Peyer's patch (tissue), 4 donors: ENCODE results near the gene CDH4.

Source experiments
- POLR2A ChIP-seq, 2 donors: fragments of 450-650 bp; IDR thresholded peaks; one replicate each; pipeline ENCODE4 v1.5.1; 2017; ENCODE audit warnings: antibody characterized with exemption in 2 of 2, mild to moderate bottlenecking in 2 of 2, moderate library complexity in 2 of 2
- TF ChIP-seq, protein P1 (sequence below), 6 experiments: fragments of 450-650 bp in 4 of 6; fragments of 200-600 bp in 2 of 6; sonication (generic) in 1 of 6; IDR thresholded peaks; one replicate each; pipeline ENCODE4 v1.5.1; 2017 to 2019; ENCODE audit warnings: antibody characterized with exemption in 6 of 6, mild to moderate bottlenecking in 3 of 6, moderate library complexity in 1 of 6

DNA sequence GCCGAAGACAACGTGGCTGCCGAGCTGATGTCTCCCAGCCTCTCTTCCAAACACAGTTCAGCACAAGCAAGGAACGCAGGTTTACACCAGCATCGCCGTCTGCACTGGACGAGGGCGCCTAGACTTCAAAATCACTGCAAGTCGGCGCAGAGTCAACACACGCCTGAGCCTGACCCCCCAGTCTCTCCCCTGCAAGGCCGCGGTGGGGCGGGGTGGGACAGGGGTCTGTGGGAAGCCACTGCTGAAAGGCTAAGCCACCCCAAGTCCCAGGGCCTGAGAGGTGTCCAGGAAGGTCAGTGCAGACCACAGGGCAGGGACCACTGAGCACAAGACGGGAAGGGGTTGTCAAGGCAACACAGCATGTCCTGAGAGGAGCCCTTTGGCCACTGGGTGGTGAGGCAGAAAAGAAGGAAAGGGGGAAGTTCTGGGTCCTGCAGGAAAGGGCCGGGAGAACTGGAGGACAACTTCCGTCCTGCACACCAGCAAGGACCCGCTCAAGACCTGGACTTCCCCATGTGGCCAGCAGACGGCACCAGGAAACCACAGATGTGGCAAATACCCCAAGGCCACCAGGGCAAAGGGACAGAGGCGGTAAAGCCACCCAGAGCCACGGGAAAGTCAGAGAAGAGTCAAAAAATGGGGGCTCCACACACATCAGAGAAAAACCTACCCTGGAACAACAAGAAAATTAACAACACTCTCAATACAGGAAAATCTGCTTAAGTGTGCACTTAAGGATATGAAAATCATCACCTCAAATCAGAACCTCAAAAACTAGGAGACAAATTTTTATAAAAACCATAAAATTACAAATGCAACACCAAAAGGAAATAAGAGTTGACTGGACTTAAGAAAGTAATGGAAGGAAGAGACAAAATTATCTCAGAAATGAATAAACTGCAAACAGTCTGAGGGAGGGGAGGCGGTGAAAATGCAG lies 728.9 kb downstream of the CDH4 start:
- TF ChIP-seq, protein P1, sequence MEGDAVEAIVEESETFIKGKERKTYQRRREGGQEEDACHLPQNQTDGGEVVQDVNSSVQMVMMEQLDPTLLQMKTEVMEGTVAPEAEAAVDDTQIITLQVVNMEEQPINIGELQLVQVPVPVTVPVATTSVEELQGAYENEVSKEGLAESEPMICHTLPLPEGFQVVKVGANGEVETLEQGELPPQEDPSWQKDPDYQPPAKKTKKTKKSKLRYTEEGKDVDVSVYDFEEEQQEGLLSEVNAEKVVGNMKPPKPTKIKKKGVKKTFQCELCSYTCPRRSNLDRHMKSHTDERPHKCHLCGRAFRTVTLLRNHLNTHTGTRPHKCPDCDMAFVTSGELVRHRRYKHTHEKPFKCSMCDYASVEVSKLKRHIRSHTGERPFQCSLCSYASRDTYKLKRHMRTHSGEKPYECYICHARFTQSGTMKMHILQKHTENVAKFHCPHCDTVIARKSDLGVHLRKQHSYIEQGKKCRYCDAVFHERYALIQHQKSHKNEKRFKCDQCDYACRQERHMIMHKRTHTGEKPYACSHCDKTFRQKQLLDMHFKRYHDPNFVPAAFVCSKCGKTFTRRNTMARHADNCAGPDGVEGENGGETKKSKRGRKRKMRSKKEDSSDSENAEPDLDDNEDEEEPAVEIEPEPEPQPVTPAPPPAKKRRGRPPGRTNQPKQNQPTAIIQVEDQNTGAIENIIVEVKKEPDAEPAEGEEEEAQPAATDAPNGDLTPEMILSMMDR (IDR thresholded peaks at IDR 0.05), result peak; percentile 7 to 42 (median 38)
- TF ChIP-seq POLR2A (IDR thresholded peaks at IDR 0.05), result no peak
